AG04449 (cell line): ENCODE measurements around the gene RNF169.

Experiments
- CTCF ChIA-PET: fragments of 350-600 bp; formaldehyde crosslinking; extraction: SDS; loops from one replicate; lab custom pipeline; 2021; ENCODE audit warnings: antibody characterized with exemption; lab: Yijun Ruan, JAX
- POLR2A ChIA-PET: fragments of 400-600, 350-600 bp; formaldehyde crosslinking; extraction: SDS; loops from one replicate; lab custom pipeline; 2020; ENCODE audit warnings: antibody characterized with exemption, inconsistent platforms; lab: Yijun Ruan, JAX
- DNase-seq: peaks from one replicate; pipeline ENCODE4 v3.0.0-alpha.2; 2010; ENCODE audit warnings: low read depth, low spot score
- H3K4me3 ChIP-seq: 2 replicates; pipeline ENCODE4 v1.5.1; 2011; ENCODE audit warnings: low read depth, mild to moderate bottlenecking, control low read depth, low read length
- TF ChIP-seq, protein P1 (sequence below): IDR thresholded peaks from one replicate; pipeline ENCODE4 v1.5.1; 2011; ENCODE audit warnings: mild to moderate bottlenecking, moderate library complexity, low read length, control low read depth, inconsistent platforms; ENCODE audit not compliant: insufficient read depth; ENCODE audit errors: missing control alignments

The RNF169 gene

DNA sequence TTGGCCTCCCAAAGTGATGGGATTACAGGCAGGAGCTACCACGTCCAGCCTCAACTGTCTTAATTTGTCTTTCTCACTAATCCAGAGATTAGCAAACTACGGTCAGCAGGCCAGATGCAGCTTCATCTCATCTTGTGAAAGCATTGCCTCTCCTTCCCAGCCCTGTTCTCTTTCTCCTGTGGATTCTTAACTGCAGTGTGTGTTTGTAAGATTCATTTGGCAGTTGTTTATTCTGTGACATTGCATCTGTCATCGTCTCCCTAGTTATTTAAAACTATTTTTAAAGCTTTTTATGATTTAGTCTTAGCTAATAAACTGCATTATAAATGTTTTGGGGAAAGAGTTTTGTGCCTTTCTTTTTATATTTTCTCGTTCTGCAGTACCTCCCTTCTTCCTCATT, 29.2 kb downstream of the RNF169 start:
- CTCF ChIA-PET = no interaction called here

DNA sequence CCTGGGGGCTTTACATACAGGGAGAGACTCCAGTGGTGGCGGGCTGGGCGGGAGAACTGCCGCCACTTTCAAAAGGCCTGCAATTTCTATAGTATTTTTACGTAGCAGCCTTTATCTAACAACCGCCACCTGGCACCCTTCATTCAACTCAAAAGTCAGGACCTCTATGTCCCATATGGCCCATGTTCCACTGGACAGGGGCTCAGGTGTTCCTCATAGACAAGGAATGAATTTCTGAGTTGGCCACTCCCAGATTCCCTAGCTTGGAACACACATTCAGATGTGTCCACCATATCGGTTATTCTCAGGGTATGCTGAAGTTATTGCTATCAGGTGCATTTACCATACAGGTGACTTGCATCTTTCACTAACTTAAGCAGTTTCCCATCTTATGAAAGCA, 29.9 kb downstream of the RNF169 start:
- no peak for DNase-seq
- no peak overlapping the region for H3K4me3 ChIP-seq
- ChIA-PET POLR2A (no interaction called here), CTCF (no interaction called here)
- TF ChIP-seq, protein P1, sequence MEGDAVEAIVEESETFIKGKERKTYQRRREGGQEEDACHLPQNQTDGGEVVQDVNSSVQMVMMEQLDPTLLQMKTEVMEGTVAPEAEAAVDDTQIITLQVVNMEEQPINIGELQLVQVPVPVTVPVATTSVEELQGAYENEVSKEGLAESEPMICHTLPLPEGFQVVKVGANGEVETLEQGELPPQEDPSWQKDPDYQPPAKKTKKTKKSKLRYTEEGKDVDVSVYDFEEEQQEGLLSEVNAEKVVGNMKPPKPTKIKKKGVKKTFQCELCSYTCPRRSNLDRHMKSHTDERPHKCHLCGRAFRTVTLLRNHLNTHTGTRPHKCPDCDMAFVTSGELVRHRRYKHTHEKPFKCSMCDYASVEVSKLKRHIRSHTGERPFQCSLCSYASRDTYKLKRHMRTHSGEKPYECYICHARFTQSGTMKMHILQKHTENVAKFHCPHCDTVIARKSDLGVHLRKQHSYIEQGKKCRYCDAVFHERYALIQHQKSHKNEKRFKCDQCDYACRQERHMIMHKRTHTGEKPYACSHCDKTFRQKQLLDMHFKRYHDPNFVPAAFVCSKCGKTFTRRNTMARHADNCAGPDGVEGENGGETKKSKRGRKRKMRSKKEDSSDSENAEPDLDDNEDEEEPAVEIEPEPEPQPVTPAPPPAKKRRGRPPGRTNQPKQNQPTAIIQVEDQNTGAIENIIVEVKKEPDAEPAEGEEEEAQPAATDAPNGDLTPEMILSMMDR = no peak

More for the DNA sequence above, 29.2 kb downstream of the RNF169 start:
- POLR2A ChIA-PET = no interaction called here
- no peak overlapping the region for H3K4me3 ChIP-seq
- TF ChIP-seq, protein P1 = no peak
- no peak for DNase-seq

DNA sequence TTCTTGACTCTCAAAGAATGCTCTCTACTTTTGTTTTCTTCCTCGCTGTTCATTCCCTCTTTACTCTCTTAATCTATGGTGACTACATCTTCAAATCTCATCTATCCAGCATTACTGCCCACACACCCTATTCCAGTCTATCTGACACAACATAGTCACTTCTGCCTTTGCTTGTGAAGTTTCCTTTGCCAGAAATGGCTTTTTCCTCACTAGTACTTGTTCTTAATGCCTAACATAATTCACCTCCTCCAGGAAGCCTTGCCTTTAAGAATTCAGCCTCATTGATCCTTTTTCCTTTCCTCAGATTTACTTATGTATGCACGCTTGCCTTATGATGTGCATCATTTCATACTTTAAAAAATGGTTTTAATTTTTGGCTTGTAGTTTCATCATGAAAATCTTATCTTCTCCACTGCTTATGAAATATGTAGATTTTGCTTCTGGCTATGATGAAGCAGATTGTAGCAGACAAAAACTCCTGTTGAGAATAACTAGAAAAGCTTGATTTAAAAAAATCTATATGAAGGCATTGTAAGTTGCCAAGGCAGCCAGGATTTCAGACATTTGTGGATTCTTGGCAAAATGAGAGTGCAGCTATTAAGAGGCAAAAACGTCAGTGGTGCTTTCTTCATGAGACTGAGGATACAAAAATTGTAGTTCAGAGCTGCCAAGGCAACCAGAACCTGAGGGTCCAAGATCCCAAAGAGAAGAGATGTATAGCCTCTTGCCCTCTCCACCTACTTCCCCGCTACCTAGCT, 31.8 kb downstream of the RNF169 start:
- CTCF ChIA-PET = interaction anchor here (1.0 to 1.6 kb wide), 2 partner anchors 39 to 52 kb away, joined by 3 read pairs; no protein-coding TSS in a partner anchor
- POLR2A ChIA-PET = interaction anchor here (0.8 kb wide), 1 partner anchor 12 kb away, joined by 3 read pairs; no protein-coding TSS in a partner anchor
- no peak for DNase-seq
- TF ChIP-seq, protein P1 = no peak
- H3K4me3 ChIP-seq = no peak overlapping the region

- CTCF ChIA-PET = interaction anchor here (1.8 kb wide), 1 partner anchor 44 kb away, joined by 4 read pairs; no protein-coding TSS in a partner anchor
- TF ChIP-seq, protein P1 = no peak
- no peak overlapping the region for H3K4me3 ChIP-seq
- POLR2A ChIA-PET = no interaction called here
- DNase-seq = peak; percentile 17
Measured at GRCh38 chr11:74783241-74783871, 34.7 kb downstream of the RNF169 start.

DNA sequence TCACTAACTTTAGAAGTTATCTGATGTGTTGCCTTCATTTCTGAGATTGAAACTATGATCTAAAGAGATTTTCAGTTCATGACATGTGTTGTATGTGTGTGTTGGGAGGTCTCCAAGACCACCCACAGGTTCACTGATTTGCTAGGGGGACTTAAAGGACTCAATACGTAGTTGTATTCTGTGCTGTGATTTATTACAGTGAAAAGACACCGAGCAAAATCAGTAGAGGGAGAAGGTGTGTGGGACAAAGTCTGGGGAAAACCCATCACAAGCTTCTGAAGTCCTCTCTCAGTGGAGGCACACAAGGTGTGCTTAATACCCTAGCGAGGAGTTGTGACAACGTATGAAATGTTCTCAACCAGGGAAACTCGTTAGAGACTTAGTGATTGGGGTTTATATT, 35.6 kb downstream of the RNF169 start:
- H3K4me3 ChIP-seq = no peak overlapping the region
- POLR2A ChIA-PET = no interaction called here
- TF ChIP-seq, protein P1 = no peak
- DNase-seq = no peak
- CTCF ChIA-PET = interaction anchor here (1.0 to 1.6 kb wide), 2 partner anchors 13 to 44 kb away, joined by 3 read pairs; no protein-coding TSS in a partner anchor

DNA sequence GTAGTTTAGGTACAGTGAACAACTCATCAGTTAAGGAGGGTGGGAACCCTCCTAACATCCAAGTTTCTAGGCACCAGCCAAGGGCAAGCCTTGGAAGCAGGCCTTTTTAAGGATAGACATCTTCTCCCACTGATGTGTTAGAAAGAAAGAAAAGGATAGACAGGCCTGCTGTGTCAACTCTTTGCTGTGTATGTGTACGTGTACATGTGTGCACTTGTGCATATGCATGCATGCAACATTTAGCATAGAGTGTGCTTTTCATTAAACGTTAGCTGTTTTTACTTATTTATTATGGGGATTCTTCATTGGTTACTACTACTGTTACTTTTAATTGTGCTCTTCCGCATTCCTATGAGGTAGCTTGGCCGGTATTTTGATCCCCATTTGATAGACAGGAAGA, 36.1 kb downstream of the RNF169 start:
- TF ChIP-seq, protein P1 = no peak
- DNase-seq = no peak
- POLR2A ChIA-PET = no interaction called here
- H3K4me3 ChIP-seq = no peak overlapping the region
- CTCF ChIA-PET = interaction anchor here (1.0 to 1.6 kb wide), 3 partner anchors 9 to 45 kb away, joined by 3 read pairs; no protein-coding TSS in a partner anchor
